GM19467 (cell line): ENCODE data around the gene ALOX5.

ENCODE experiments used
- ATAC-seq: cut with Tn5 transposase; IDR thresholded peaks from one replicate; pipeline ENCODE4 v1.9.1; 2021; ENCODE audit warnings: mild to moderate bottlenecking, moderate library complexity; ENCODE audit not compliant: unreplicated experiment

ALOX5 gene

DNA sequence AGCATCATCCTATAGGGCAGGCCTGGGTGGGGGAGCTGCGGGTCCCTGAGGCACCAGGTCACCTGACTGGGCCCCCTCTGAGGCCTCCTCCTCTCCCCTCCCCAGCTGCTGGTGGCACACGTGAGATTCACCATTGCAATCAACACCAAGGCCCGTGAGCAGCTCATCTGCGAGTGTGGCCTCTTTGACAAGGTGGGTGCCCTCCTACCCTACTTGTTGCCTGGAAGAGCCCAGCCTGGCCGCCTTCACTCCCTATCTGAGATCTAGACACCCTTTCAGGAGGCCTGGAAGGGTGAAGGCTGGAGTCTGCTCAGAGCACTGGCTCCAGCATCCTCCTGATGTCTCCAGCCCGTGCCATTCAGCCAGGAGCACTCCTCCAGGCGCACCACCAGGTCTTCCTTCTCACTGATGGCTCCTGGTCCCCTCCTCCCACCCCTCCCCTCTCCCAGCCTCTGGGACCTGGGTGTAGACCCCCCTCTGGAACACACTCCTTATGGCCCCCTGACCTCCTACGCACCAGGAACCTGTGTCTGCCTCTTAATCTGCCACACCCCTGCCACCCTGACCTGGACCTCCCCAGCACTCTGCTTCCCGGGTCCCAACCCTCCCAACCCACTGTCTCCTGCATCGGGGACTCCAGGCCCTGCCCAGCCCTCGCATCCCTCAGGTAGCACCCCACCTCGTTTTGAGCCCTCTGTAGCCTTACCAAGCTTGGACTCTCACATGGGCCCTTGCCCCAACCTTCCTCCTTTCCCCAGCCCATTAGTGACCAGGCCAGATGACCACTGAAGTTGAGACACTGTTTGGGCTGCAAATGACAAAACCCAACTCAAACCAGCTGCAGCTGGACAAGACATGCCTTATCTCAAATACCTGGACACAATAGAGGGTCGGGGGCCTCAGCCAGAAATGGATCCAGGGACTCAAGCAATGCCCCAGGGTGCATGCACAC, 67.5 kb downstream of the ALOX5 start:
- no peak for ATAC-seq

GRCh38 chr10:45442251-45442650, 68.2 kb downstream of the ALOX5 start:
- ATAC-seq = no peak

- no peak for ATAC-seq
These were observed 68.6 kb downstream of the ALOX5 start for GRCh38 chr10:45442662-45443061.

GRCh38 chr10:45443101-45444009, 69.3 kb downstream of the ALOX5 start:
- no peak for ATAC-seq

DNA sequence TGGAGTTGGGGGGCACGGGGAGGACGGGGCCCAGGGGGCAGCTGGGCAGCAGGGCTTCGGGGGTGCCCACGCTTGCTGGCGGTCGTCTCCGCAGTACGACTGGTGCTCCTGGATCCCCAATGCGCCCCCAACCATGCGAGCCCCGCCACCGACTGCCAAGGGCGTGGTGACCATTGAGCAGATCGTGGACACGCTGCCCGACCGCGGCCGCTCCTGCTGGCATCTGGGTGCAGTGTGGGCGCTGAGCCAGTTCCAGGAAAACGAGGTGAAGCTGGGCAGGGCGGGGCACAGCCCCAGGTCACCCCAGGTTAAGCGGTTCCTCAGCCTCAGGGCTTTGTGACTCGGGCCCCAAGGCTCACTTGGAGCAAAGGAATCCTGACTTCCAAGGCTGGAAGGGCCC, 70.0 kb downstream of the ALOX5 start:
- no peak for ATAC-seq

GRCh38 chr10:45444976-45445898, 71.2 kb downstream of the ALOX5 start:
- no peak for ATAC-seq

- no peak for ATAC-seq
These were observed 72.8 kb downstream of the ALOX5 start for GRCh38 chr10:45446858-45447257.

GRCh38 chr10:45447416-45447815, 73.4 kb downstream of the ALOX5 start:
- ATAC-seq = no peak

DNA sequence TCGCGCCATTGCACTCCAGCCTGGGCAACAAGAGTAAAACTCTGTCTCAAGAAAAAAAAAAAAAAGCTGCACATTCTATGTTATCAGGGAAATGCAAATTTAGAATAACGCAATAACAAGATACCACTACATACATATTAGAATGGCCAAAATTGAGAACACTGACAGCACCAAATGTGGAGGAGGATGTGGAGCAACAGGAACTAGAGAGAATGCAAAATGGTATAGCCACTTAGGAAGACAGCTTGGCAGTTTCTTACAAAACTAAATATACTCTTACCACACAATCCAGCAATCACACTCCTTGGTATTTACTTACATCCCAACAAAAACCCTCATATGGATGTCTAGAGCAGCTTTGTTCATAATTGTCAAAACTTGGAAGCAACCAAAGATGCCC, 76.8 kb downstream of the ALOX5 start:
- no peak for ATAC-seq

- ATAC-seq = no peak
These were observed 77.4 kb downstream of the ALOX5 start for GRCh38 chr10:45451407-45451806.

DNA sequence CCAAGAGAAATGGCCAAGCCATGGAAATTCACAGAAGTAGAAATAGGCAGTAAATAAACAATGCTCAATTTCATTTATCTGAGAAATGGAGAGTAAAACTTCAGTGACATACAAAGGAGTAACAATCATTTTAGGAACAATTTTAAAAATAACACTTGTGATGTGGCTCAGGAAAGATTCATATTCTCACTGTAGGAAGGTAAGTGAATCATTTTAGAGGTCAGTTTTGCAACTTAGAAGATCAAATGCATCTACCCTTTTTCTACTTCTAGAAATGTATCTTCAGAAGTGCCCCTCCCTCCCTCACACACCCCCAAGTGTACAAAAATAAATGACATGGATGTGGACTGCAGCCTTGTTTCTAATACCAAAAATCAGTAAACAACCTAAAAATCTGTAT, 78.3 kb downstream of the ALOX5 start:
- ATAC-seq = no peak

DNA sequence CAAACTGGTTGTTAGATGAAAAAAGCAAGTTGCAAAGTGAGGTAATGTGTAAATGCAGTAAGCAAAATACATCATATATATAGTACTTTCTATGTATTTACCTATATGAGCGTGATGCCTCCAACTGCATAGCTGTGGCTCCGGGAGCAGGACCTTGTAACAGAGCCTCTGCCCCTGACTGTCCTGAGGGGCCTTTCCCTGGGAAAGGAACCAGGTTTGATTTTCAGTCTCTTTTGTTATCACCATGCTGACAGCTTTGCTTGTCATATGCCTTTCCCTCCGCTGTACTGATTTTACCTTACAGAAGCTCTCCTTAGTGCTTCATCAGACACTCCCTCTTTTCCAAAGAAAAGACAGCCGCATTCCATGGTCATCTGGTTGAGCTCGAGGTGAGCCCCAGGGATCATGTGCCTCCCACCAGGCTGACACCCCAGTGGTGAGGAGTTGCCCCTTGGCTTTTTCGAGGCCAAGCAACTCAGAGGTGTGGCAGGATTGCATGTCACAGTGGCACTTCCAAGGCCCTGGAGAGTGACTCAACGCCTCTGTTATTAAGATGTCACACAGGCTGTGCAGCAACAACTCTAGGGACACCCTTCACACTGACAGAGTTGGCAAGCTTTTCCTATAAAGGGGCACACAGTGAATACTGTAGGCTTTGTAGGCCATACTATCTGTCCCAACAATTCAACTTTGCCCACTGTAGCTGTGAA, 78.9 kb downstream of the ALOX5 start:
- ATAC-seq = no peak

- ATAC-seq = no peak
These were observed 79.7 kb downstream of the ALOX5 start for GRCh38 chr10:45453639-45454255.

DNA sequence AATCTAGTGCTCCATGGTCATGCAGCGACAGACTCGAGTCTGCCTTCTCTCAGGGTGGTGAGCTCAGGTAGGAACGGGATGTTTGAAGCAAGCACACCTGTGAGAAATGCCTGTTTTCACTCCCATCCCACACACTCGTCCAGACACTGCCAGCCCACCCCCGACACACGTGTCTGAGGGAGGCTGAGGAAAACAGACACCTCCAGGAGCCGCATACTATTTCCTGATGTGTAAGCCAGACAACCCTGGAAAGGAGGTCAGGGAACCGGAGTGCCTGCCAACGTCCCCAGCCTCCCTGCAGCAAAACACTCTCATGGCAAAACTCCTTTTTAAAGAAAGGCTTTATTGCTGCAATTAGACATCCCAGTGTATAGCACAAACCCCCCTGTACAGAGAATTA, 80.2 kb downstream of the ALOX5 start:
- ATAC-seq = no peak

- ATAC-seq = no peak
These were observed 80.8 kb downstream of the ALOX5 start for GRCh38 chr10:45454859-45455258.

DNA sequence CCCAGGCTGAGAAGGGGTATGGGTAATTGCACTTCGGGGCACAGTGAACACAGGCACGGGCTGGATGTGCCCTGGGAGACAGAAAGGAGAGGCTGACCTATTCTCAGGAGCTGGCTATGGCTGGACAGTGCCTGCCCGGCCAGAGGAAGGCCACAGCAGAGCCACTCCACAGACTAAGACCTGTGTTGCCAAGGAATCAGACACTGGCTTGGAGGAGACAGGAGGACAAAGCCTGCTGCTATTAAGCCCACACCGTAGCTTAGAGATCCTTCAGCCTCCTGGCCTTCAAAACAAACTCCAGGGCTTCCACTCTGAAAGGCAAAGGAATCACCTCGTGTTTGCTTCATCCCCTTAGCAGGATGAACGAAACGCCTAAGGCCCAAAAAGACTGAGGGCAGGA, 82.2 kb downstream of the ALOX5 start:
- ATAC-seq = no peak

- ATAC-seq = no peak
These were observed 82.8 kb downstream of the ALOX5 start for GRCh38 chr10:45456822-45457221.

DNA sequence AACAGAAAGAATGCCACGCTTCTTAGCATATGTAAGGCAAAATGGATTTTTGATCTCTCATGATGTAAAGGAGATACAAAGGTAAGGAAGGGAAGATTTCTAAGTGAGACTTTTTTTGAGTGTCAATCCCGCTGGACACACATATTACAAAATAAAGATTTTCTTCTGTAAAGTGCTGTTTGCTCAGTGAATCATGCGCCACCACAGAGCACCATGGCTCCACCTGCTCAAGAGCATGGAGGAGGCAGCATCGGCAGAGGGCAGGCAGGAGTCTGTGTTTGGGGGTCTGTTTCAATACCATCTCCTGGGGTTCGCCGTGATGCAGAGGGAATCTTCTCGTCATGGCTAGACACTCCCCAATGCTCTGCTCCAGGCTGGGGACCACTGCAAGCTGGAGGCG, 83.5 kb downstream of the ALOX5 start:
- ATAC-seq = no peak

- ATAC-seq = peak; percentile 44
These were observed 86.3 kb downstream of the ALOX5 start for GRCh38 chr10:45460235-45460878.
